MCF 10A (cell line): ENCODE measurements around the gene SYNE1. TPM values are rescaled to one million over a fixed set of nuclear protein-coding genes. Genes with fewer than 3 reads are reported as not detected.

ENCODE experiments used
- BruUV-seq: library from RNA; stranded (reverse); fragments of 400-500 nt; replicated peaks from 2 replicates; lab custom pipeline; 2021; lab: Mats Ljungman, UMichigan
- CTCF ChIA-PET: fragments of 300-600 bp; sonication (Branson Sonifier 250); formaldehyde crosslinking; extraction: SDS; loops from one replicate; lab custom pipeline; 2021; ENCODE audit warnings: antibody characterized with exemption, inconsistent platforms; lab: Yijun Ruan, JAX
- POLR2A ChIA-PET: fragments of 300-600, 350-650 bp; sonication (Branson Sonifier 250); formaldehyde crosslinking; extraction: SDS; loops from one replicate; lab custom pipeline; 2020; ENCODE audit warnings: antibody characterized with exemption, inconsistent platforms; lab: Yijun Ruan, JAX
- DNase-seq: peaks from one replicate; pipeline ENCODE4 v3.0.0-alpha.2; 2018; ENCODE audit not compliant: unreplicated experiment
- H3K27ac Mint-ChIP-seq: one replicate; pipeline ENCODE4 v1.8.0; 2022; ENCODE audit warnings: mild to moderate bottlenecking, low read depth, mixed read lengths; ENCODE audit not compliant: unreplicated experiment
- H3K27me3 Mint-ChIP-seq: one replicate; pipeline ENCODE4 v1.8.0; 2022; ENCODE audit warnings: mixed read lengths; ENCODE audit not compliant: insufficient read depth, unreplicated experiment
- H3K36me3 Mint-ChIP-seq: one replicate; pipeline ENCODE4 v1.8.0; 2022; ENCODE audit warnings: mild to moderate bottlenecking, moderate library complexity, mixed read lengths; ENCODE audit not compliant: insufficient read depth, unreplicated experiment
- H3K4me1 Mint-ChIP-seq: one replicate; pipeline ENCODE4 v1.8.0; 2022; ENCODE audit warnings: mixed read lengths; ENCODE audit not compliant: insufficient read depth, unreplicated experiment
- H3K4me3 Mint-ChIP-seq: one replicate; pipeline ENCODE4 v1.8.0; 2022; ENCODE audit warnings: mild to moderate bottlenecking, moderate library complexity, mixed read lengths; ENCODE audit not compliant: unreplicated experiment
- H3K9me3 Mint-ChIP-seq: one replicate; pipeline ENCODE4 v1.8.0; 2022; ENCODE audit warnings: mixed read lengths; ENCODE audit not compliant: unreplicated experiment
- CTCF ChIP-seq: fragments of 200-600 bp; IDR thresholded peaks from one replicate; pipeline ENCODE4 v1.8.0; 2022; ENCODE audit warnings: antibody characterized with exemption, mild to moderate bottlenecking; ENCODE audit not compliant: unreplicated experiment
- intact Hi-C: fragments of 100-400 bp; cut with micrococcal nuclease; formaldehyde crosslinking; loops from 2 replicates; pipeline ENCODE4 v1.14.1; 2022
- total RNA-seq: library from RNA; stranded (reverse); gene quantifications from 2 replicates; pipeline ENCODE4 v1.2.3, GENCODE V29; 2022

Gene SYNE1
- total RNA-seq, 1 experiment from 2014 or later = 25.4 TPM

GRCh38 chr6:152472325-152472724, 164.8 kb downstream of the SYNE1 start:
- no peak for DNase-seq
- Mint-ChIP-seq H3K36me3 (no peaks in the 10 kb centered on the region), H3K4me1 (no peaks in the 10 kb centered on the region), H3K4me3 (no peak overlapping the region), H3K27ac (no peak overlapping the region), H3K9me3 (no peaks in the 10 kb centered on the region), H3K27me3 (no peaks in the 10 kb centered on the region)
- BruUV-seq = no TSS peak
- intact Hi-C loops = no loop called here
- TF ChIP-seq CTCF = no peak
- POLR2A ChIA-PET = interaction anchor here (2.0 kb wide), 1 partner anchor 9 kb away, joined by 5 read pairs; no protein-coding TSS in a partner anchor
- CTCF ChIA-PET = interaction anchor here (0.7 kb wide), 1 partner anchor 10 kb away, joined by 6 read pairs; no protein-coding TSS in a partner anchor

GRCh38 chr6:152471456-152472265, 165.5 kb downstream of the SYNE1 start:
- no peak overlapping the region for H3K4me3 Mint-ChIP-seq
- TF ChIP-seq CTCF = no peak
- H3K27me3 Mint-ChIP-seq = no peaks in the 10 kb centered on the region
- CTCF ChIA-PET = interaction anchor here (0.6 kb wide), 1 partner anchor 110 kb away, joined by 4 read pairs; no protein-coding TSS in a partner anchor
- H3K36me3 Mint-ChIP-seq = no peaks in the 10 kb centered on the region
- POLR2A ChIA-PET = interaction anchor here (1.0 to 2.0 kb wide), 2 partner anchors 8 to 13 kb away, joined by 4 to 5 read pairs; no protein-coding TSS in a partner anchor
- no peaks in the 10 kb centered on the region for H3K9me3 Mint-ChIP-seq
- no peak overlapping the region for H3K27ac Mint-ChIP-seq
- intact Hi-C loops = no loop called here
- BruUV-seq = no TSS peak
- no peaks in the 10 kb centered on the region for H3K4me1 Mint-ChIP-seq
- no peak for DNase-seq

GRCh38 chr6:152463164-152463563, 174.0 kb downstream of the SYNE1 start:
- H3K27ac Mint-ChIP-seq = no peak overlapping the region

More at GRCh38 chr6:152463164-152463563, 174.0 kb downstream of the SYNE1 start:
- no peak overlapping the region for H3K4me3 Mint-ChIP-seq
- TF ChIP-seq CTCF = no peak
- intact Hi-C loops = no loop called here
- no peaks in the 10 kb centered on the region for H3K9me3 Mint-ChIP-seq
- ChIA-PET POLR2A (interaction anchor here (1.8 kb wide), 1 partner anchor 9 kb away, joined by 5 read pairs; no protein-coding TSS in a partner anchor), CTCF (interaction anchor here (1.1 to 1.2 kb wide), 2 partner anchors 9 to 10 kb away, joined by 3 to 6 read pairs; no protein-coding TSS in a partner anchor)
- no peaks in the 10 kb centered on the region for H3K27me3 Mint-ChIP-seq
- DNase-seq = no peak
- H3K36me3 Mint-ChIP-seq = no peaks in the 10 kb centered on the region
- H3K4me1 Mint-ChIP-seq = no peaks in the 10 kb centered on the region
- no TSS peak for BruUV-seq
